NCI-H526 treated with DMSO at 0.1 percent for 48 hours (cell line): ENCODE results near the gene BAG2.
A peak's percentile ranks its signal among the peaks of the same experiment; 100 is the strongest.

Experiments used
- DNase-seq: peaks from one replicate; lab custom pipeline; 2025; lab: John Stamatoyannopoulos, UW

BAG2 gene

DNA sequence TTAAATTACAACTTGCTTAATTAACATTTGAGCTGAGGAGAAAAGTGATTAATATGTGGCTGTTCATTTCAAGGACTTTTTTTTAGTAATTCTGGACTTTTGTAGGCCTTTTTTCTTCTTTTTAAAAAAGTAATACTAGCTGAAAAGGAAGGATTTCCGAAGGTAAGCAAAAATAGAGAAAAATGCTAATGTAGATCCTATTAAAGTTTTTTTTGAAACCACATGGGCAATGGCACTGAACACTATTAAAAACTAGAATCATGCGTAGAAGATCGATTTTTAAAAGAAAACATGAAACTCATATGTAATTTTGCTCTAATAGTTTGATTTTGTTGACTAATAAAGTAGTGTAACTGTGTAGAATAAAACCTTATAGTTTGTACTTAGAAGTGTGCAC is 2.4 kb downstream of the BAG2 start:
- DNase-seq = no peak

DNA sequence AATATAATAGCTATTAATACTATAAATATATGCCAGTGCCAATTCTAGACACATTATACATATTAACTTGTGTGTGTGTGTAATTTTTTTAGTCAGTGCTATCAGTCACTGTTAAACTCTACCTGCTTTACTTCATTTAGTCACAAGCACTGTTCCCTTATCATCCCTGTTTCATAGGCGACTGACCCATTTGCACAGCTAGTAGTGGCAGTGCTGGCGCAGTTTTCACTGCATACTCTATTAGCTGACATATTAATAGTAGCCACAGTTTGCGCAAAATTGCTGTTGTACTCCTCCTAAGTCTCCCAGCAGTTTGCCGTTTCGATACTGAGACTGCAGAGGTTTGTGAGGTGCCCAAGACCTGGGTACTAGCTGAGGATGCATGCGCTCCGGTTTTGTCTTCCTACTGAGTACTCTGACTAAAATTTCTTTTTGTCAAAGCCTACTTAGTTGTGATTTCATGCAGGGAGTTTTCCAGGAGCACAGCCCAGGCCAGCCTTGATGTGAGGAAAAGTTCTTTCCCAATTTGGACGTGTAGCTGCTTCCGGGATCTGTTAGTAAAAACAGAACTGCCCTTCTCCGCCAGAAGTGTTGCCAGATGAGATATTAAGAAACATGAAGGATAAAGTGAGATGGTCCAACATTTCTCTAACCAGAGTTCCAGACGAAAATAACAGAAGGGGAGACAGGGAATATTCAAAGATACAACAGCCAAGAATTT is 5.6 kb downstream of the BAG2 start:
- DNase-seq = no peak

DNA sequence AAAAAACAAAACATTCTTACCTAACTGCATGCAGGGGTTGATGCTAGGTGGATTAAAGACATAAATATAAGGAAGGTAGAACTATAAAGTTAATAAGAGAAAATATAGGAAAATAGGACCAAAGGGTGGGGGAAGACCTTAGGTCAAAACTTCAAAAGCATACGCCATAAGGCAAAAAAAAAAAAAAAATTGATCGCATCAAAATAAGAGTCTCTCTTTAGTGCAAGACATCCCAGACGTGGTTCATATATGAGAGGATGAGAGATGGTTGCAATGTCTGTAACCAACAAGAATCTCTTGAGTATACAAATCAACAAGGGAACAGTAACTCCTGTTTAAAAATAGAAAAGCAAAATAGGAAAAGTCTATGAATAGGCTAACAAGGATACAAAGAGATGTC is 8.5 kb downstream of the BAG2 start:
- no peak for DNase-seq

DNA sequence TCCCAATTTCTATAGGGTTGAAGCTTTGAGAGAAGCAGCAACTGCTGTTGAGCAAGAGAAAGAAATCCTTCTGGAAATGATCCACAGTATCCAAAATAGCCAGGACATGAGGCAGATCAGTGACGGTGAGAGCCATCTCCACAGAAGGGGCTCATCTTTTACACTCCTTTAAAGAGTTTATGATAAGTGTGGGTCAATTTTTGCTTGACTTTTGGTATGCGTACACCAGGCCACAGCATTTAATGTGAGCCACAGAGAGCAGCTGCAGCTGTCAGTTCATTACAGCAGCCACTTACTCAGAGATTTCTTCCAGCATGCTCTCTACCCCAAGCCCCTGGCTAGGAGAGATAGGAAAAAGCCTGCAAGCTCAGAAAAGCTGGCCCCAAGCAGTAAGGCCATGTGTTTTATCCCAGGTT is 9.9 kb downstream of the BAG2 start:
- no peak for DNase-seq

DNA sequence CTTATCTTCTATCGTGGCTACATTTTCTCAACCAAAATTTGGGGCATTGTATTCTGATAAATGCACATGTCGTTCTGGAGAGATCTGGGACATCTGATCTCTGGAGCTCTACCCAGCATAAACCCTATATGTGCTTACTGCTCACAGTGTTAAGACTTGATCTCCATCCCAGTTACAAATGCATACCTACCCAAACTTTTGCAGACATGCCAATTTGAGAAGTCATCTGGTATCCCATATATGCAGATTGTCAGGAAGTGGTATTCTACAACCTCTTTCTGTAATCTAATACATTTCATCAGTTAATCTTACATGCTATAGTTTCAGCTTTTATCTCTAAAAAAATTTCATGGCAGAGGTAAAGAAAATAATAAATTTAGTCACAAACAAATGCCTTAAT is 11.2 kb downstream of the BAG2 start:
- DNase-seq = no peak

DNA sequence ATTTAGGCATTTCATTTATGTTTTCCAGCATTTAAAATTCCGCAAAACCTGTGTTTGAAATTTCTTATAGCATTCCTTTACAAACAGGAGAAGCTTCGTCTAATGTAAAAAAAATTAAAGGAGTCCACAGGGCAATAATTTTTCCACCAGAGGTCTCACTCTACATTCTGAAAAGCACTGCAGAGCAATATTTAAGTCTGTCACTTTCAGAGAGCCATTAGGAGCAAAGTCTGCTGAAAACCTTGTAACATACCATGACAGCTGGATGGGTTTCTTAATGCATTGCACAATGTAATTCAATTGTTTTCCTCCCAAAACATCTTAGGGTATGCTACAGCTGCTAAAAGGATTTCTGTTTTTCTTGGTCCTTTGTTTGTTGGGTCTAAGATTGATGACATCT is 18.0 kb downstream of the BAG2 start:
- DNase-seq = peak; percentile 4

DNA sequence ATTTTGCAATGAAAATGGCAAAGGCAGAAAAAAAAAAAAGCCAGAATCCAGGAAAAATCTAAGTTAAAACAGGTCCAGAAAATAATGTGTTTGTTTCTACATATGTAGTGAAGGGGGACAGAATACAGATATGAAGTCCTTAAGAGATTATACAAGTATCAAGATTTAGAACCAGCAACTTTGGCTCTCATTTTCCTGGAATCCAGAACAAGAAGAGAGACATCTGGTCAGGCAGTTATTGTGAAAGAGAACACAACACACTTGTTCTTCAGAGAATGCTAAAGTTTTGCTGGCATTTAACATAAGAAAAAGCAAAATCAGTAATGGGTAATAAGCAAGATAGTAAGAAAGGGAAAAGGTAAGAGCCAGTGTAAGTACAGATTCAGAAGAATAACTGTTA is 21.1 kb downstream of the BAG2 start:
- no peak for DNase-seq

DNA sequence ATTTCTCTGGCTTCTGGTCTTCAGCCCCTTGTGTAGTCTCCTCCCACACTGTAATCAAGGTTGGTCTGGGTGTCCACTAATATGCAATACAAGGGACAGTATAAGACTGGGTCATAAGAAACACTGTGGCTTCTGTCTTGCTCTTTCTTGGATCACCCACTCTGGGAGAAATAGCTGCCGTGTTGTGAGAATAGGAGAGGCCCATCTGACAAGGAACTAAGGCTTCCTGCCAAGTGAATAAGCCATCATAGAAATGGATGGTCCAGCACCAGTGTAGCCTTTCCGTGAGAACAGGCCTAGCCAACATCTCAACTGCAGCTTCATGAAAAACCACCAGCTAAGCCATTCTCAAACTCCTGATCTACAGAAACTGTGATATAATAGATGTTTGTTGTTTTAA is 23.3 kb downstream of the BAG2 start:
- no peak for DNase-seq

DNA sequence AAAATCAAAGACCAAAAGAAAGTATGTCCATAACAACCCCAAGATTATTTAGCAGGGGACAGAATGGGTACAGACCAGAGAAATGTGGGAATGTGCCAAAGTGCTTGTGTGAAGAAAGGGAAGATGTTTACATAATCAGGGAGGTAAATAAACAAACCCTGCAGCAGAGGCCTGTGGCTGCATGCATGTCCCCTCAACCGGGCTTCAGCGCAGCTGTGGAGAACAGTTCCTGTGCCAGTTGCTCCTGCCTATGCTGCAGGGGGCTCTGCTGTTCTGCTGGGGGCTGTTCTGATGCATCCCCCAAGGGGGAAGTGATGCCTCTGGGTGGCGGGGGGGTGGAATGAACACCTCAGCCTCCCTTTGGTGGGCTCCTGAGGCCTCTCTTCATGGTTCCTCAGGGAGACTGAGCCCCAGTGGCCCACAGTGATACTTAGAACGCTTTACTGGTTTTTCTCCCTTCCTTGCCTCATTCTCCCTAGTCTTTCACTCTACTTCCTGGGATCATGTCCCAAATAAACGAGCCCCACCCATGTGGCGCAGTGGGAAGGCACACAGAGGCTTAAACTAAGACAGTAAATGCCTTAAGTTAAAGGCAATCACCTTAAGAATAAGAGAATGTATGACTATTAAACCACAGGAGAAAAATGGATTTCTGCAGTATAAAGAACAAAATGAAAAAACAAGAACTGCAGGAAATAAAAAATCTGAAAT is 27.0 kb downstream of the BAG2 start:
- DNase-seq = no peak

DNA sequence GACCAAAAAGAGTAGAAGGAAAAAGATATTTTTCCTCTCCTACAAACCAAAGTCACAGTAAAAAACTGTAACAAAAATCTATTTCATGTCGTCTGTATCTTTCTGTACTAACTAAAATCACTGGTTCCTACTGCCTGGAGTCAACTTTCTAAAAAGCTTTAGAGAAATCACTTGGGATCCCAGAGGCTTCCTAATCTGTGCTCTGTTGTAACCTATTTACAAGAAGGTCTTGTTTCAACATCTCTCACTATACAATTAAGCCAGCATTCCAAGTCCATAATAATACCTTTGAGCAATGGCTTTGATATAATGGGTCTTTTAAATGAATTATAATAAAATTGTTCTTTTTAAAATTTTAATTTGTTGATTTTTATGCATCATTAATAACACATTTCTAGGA is 29.6 kb downstream of the BAG2 start:
- no peak for DNase-seq

DNA sequence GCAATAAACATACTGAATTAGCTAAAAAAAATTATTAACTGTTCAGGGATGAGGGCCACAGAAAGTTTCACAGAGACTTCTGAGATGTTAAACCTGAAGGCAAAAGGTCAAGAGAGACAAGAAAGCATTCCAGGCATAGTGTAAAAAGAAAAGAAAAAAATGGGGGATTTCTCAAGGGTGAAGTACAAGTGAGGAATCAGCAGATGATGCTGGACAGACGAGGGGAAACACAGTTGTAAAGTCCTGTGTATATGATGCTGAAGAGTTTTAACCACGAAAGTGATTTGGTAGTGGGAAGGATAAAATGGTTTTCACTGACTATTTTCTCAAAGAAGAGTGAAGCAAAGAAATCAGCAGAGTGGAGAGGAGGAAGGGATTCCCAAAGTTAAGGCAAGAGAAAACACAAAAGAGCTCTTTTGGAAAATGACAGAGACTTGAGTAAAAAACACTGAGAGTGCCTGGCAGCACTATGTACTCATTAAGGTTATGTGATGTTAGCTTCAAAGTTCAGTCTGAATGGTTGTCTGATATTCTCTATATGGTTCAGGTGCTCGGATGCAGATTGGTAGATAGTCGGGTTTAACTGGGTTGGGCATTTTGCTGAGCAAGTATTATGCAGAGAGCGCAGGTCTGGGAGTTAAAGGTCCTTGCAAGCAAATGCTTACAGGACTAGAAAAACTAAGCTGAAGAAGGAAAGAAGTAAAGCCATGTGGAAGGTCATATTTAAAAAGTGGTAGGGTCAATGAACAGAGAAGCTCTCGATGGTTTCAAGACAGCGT is 33.6 kb downstream of the BAG2 start:
- no peak for DNase-seq

DNA sequence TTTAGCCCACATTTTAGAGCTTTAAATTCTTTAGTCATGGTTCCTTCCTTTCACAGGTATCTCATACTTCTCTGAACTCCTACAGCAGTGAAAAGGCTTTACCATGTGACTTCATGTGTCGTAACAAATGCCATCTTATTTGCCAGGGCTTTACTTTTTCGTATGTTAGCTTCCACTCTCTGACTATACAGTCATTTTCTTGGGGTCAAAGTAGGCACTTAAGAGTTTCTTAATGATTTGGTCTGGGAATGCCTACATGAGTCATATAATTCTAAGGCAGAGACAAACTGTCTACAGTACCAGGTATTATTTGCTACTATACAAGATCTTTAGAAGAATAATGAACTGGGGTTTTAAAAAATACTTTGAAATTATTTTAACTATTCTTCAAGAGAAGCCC is 35.0 kb downstream of the BAG2 start:
- DNase-seq = no peak

DNA sequence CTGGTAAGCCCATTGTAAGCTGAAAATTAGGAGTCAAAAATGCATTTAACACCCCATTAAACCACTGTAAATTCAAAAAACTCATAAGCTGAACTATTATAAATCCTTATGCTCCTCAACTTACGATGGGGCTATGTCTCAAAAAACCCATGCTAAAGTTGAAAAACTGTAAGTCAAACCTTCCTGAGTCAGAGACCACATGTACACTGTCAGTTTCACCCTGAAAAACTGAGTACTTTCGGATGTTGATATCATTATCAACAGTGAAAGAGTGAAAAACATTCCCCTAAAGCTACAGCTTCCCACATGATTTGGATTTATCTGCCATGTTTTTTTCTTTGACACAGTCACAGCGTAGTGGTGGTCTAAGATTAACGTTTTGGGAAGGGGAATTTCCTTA is 35.7 kb downstream of the BAG2 start:
- DNase-seq = no peak

DNA sequence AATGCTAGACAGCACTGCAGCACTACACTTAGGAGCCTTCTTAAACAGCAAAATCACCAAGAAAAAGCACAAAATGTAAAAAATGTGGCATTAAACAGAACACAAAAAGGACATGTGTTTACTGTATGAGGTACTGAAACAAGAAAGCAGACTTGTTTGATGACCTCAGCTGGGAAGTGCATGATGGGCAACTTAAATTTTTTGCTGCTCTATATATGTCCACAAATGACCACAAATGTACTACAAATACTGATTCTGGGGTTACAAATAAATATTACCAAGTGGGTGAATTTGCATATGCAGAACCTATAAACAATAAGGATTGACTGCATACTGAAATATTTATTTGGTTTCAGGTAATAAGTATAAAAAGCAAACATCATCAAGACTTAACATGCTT is 36.9 kb downstream of the BAG2 start:
- DNase-seq = no peak

DNA sequence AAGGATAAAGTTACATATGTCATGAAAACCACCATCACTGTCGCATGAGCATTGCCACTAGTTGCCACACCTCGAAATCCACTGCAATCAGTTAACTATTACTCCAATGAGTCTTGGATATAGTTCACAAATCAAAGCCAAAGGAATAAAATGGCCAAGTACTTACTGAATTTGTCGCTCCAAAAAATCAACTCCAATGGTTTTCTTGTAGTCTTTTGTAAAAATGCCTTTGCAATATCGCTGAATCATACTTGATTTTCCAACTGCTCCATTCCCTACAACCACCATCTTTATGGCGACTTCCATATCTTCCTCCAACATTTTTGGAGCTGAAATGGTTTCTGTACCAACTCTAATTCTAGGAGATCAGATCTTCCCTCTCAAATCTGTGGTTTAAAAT is 37.9 kb downstream of the BAG2 start:
- no peak for DNase-seq

DNA sequence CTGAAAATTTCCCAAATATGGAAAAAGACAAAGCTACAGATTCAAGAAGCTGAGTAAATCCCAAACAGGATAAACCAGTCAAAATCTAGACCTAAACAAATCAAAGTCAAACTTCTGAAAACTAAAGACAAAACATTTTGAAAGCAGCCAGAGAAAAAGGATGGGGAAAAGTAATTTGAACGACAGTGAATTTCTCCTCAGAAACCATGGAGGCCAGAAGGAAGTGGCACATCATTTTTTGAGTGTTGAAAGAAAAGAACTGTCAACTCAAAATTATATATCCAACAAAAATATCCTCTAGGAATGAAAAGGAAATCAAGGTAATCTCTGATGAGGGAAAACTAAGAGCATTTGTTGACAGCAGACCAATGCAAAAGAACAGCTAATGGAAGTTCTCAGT is 43.1 kb downstream of the BAG2 start:
- no peak for DNase-seq

DNA sequence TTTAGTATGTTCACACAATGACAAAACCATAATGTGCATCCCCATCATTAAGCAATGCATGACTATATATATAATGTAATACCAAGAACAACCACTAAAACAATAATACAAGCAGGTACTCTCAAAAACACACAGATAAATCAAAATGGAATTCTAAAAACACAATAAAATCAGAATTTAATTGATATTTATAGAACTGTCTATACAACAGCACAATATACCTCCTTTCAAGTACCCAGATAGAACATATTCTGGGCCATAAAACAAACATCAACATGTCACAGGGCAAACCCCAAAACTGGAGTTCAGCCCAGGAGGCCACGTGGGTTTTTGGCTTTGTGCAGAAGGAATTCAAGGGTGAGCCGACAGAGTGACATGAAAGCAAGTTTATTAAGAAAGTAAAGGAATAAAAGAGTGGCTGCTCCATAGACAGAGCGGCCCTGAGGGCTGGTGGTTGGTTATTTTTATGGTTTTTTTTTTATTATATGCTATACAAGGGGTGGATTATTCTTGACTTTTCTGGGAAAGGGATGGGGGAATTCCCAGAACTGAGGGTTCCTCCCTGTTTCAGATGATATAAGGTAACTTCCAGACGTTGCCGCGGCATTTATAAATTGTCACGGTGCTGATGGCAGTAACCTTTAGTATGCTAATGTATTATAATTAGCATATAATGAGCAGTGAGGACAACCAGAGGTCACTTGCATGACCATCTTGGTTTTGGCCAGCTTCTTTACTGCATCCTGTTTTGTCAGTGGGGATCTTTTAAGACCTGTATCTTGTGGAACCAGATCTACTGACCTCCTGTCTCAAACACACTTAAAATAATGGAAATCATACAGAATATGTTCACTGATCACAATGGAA is 44.3 kb downstream of the BAG2 start:
- no peak for DNase-seq

DNA sequence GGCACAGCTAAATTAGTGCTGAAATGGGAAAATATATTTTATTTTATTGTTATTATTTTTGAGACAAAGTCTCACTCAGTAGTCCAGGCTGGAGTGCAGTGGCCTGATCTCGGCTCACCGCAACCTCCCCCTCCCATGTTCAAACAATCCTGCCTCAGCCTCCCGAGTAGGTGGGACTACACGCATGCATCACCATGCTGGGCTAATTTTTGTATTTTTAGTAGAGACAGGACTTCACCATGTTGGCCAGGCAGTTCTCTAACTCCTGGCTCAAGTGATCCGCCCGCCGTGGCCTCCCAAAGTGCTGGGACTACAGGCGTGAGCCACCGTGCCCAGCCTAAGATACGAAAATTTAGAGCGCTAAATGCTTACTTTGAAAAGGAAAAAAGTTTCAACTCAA is 45.1 kb downstream of the BAG2 start:
- DNase-seq = no peak

DNA sequence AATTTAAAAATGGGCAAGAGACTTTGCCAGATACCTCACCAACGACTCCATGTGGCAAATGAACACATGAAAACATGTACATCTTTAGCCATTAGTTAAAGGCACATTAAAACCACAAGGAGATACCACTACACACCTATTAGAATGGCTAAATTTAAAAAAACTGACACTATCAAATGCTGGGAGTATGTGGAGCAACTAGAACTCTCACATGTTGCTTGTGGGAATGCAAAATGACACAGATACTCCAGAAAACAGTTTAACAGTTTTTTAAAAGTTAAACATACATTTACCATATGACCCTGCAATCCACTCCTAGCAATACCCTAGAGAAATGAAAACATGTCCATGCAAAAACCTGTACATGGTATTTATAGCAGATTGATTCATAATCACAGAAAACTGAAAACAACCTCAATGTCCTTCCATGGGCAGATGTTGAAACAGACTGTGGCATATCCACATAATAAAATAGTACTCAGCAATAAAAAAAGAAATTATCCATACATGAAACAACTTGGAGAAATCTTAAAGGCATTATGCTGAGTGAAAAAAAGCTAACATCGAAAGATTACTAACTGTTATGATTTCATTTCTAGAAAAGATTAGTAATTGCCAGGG is 48.1 kb downstream of the BAG2 start:
- DNase-seq = no peak

DNA sequence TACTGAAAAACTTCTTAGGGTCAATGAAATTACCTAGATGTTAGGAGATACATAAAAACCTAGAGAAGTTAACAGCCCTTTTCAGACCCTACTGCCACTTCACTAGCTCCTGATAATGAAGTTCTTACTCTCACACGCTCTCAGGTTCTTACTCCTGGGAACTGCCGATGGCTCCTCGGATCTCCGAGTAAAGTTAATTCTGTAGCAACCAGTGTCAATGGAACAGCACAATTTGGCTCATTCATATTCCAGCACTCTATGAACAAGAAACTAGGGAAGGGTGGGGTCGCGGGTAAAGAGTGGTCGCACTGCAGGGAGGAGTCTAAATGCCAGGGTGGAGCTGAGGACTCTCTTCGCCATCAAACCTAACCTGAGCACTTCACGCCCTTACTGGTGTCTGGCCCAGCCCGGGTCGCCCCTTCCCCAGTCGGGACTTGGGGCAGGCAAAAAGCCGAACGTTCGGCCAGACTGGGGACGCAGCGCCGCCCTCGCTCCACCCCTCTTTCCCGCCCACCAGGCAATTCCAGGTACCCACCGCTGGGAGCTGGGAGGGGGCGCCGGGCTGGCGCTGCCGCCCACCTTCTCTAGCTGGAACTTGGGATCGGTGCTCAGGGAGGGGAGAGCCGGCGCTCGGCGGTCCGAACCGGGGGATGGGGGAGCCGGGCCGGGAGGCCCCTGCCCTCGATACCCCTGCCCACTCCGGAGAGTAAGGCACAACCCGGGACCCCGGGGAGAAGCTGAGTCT is 49.2 kb downstream of the BAG2 start:
- peak; percentile 51 for DNase-seq
